ENCODE results near the gene PCYOX1L. TPM values are rescaled to one million over a fixed set of nuclear protein-coding genes. Genes with fewer than 3 reads are reported as not detected.

PCYOX1L gene
- total RNA-seq, 1 experiment from 2014 or later = 8.3 TPM

DNA sequence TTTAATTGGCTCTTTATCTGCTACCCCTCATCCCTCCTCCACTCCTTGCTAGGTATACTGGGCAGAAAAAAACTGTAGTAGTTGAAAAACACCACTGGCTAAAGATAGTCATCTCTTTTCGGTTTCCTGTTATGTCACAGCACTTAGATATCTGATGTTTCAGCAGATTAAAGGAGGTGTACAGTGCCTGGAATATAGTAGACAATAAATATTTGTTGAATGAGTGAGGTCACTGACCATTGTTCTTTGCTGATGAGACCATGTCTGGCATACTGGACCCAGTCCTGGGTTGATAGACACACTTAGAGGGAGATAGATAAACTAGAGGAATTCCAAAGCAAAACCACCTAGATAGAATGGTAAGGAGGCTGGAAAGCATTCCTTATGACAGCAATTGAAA lies 9.3 kb upstream of the PCYOX1L start:
- H3K79me2 ChIP-seq (ENCODE audit: low read depth) = peaks cover 55% of the 10 kb centered on the region
- no peaks in the 10 kb centered on the region for H3K27me3 ChIP-seq (ENCODE audit: insufficient read depth, low read depth)
- no peaks in the 10 kb centered on the region for H3K9me2 ChIP-seq (ENCODE audit: insufficient read depth)
- H3F3A ChIP-seq (ENCODE audit: insufficient read depth, low read depth) = peaks cover 37% of the 10 kb centered on the region
- H3K4me3 ChIP-seq = no peak overlapping the region
- H3K9me3 ChIP-seq (ENCODE audit: insufficient read depth, low read depth) = no peaks in the 10 kb centered on the region
- no peak overlapping the region for H3K4me2 ChIP-seq
- intact Hi-C loops (cut with micrococcal nuclease; ENCODE audit: unreplicated experiment) = loop anchor here (5.0 kb wide), 1 partner anchor 221 kb away; no protein-coding TSS in a partner anchor
- H3K36me3 ChIP-seq (ENCODE audit: low read depth) = peaks cover 60% of the 10 kb centered on the region
- no peak overlapping the region for H2AFZ ChIP-seq
- TF ChIP-seq, protein P1, sequence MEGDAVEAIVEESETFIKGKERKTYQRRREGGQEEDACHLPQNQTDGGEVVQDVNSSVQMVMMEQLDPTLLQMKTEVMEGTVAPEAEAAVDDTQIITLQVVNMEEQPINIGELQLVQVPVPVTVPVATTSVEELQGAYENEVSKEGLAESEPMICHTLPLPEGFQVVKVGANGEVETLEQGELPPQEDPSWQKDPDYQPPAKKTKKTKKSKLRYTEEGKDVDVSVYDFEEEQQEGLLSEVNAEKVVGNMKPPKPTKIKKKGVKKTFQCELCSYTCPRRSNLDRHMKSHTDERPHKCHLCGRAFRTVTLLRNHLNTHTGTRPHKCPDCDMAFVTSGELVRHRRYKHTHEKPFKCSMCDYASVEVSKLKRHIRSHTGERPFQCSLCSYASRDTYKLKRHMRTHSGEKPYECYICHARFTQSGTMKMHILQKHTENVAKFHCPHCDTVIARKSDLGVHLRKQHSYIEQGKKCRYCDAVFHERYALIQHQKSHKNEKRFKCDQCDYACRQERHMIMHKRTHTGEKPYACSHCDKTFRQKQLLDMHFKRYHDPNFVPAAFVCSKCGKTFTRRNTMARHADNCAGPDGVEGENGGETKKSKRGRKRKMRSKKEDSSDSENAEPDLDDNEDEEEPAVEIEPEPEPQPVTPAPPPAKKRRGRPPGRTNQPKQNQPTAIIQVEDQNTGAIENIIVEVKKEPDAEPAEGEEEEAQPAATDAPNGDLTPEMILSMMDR (conservative IDR thresholded peaks at IDR 0.05) = no peak
- TF ChIP-seq EZH2 (IDR thresholded peaks at IDR 0.05; ENCODE audit: low read depth) = no peak
- peaks cover 34% of the 10 kb centered on the region for H4K20me1 ChIP-seq (ENCODE audit: insufficient read depth)
- no peak for DNase-seq
- H3K27ac ChIP-seq = no peak overlapping the region
- ChIA-PET CTCF (no interaction called here), POLR2A (ENCODE audit: unreplicated experiment) (no interaction called here)
- H3K4me1 ChIP-seq (replicated peaks; ENCODE audit: insufficient read depth) = peaks cover 16% of the 10 kb centered on the region
- BruUV-seq (replicated peaks) = no TSS peak

DNA sequence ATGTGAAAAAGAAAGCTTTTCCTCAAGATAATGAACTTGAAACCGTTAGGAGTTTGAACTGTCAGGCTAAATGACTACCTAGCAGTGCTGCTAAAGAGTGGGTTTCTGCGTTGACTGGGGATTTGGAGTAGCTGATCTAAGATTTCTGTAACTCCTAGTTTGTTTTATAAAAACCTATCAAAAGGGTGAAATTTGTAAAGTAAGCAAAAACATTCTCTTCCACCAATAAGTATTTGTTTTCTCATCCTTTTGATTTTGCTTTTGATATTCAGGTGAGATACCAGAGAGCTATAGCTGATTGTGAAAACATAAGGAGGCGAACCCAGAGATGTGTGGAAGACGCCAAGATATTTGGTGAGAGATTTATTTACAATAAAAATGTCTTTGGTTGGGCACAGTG lies 8.5 kb upstream of the PCYOX1L start:
- TF ChIP-seq EZH2 (IDR thresholded peaks at IDR 0.05; ENCODE audit: low read depth) = no peak
- TF ChIP-seq, protein P1 (conservative IDR thresholded peaks at IDR 0.05) = no peak
- no peak for DNase-seq
- no TSS peak for BruUV-seq (replicated peaks)
- H4K20me1 ChIP-seq (ENCODE audit: insufficient read depth) = peaks cover 38% of the 10 kb centered on the region
- H3K27me3 ChIP-seq (ENCODE audit: insufficient read depth, low read depth) = no peaks in the 10 kb centered on the region
- no peak overlapping the region for H3K4me2 ChIP-seq
- H3K9me3 ChIP-seq (ENCODE audit: insufficient read depth, low read depth) = no peaks in the 10 kb centered on the region
- H3K4me3 ChIP-seq = no peak overlapping the region
- H3K79me2 ChIP-seq (ENCODE audit: low read depth) = peaks cover 55% of the 10 kb centered on the region
- ChIA-PET CTCF (no interaction called here), POLR2A (ENCODE audit: unreplicated experiment) (no interaction called here)
- H3K36me3 ChIP-seq (ENCODE audit: low read depth) = peaks cover 60% of the 10 kb centered on the region
- intact Hi-C loops (cut with micrococcal nuclease; ENCODE audit: unreplicated experiment) = loop anchor here (5.0 kb wide), 1 partner anchor 222 kb away; no protein-coding TSS in a partner anchor
- no peaks in the 10 kb centered on the region for H3K9me2 ChIP-seq (ENCODE audit: insufficient read depth)
- H2AFZ ChIP-seq = no peak overlapping the region
- H3F3A ChIP-seq (ENCODE audit: insufficient read depth, low read depth) = peaks cover 38% of the 10 kb centered on the region
- no peak overlapping the region for H3K27ac ChIP-seq
- H3K4me1 ChIP-seq (replicated peaks; ENCODE audit: insufficient read depth) = peaks cover 10% of the 10 kb centered on the region

DNA sequence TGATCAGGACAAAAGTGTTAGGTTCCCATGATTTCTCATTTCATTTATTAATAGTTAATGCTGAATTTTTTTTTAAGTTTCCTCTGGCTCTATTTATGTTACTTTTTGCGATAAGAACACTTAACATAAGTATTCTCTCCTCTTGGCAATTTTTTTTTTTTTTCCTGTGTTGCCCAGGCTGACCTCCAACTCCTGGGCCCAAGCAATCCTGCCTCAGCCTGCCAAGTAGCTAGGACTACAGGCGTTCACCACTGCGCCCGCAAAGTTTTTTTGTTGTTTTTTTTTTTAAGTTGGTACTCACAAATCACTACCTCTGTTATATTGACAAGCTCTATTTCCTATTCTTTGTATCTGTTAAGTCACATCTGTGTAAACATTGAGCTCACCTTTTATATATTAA lies 5.7 kb upstream of the PCYOX1L start:
- BruUV-seq (replicated peaks) = no TSS peak

More for the DNA sequence above, 5.7 kb upstream of the PCYOX1L start:
- no peak overlapping the region for H3K4me2 ChIP-seq
- CTCF ChIA-PET = no interaction called here
- no peak for TF ChIP-seq EZH2 (IDR thresholded peaks at IDR 0.05; ENCODE audit: low read depth)
- TF ChIP-seq, protein P1 (conservative IDR thresholded peaks at IDR 0.05) = no peak
- H3K79me2 ChIP-seq (ENCODE audit: low read depth) = peaks cover 39% of the 10 kb centered on the region
- no peaks in the 10 kb centered on the region for H3K9me3 ChIP-seq (ENCODE audit: insufficient read depth, low read depth)
- POLR2A ChIA-PET (ENCODE audit: unreplicated experiment) = interaction anchor here (0.6 kb wide), 1 partner anchor 80 kb away, joined by 7 read pairs; no protein-coding TSS in a partner anchor
- H3K36me3 ChIP-seq (ENCODE audit: low read depth) = peaks cover 56% of the 10 kb centered on the region
- H2AFZ ChIP-seq = no peak overlapping the region
- DNase-seq = no peak
- no peaks in the 10 kb centered on the region for H3K27me3 ChIP-seq (ENCODE audit: insufficient read depth, low read depth)
- intact Hi-C loops (cut with micrococcal nuclease; ENCODE audit: unreplicated experiment) = no loop called here
- no peak overlapping the region for H3K4me3 ChIP-seq
- peaks cover 37% of the 10 kb centered on the region for H4K20me1 ChIP-seq (ENCODE audit: insufficient read depth)
- H3K27ac ChIP-seq = no peak overlapping the region
- no peaks in the 10 kb centered on the region for H3K9me2 ChIP-seq (ENCODE audit: insufficient read depth)
- peaks cover 55% of the 10 kb centered on the region for H3F3A ChIP-seq (ENCODE audit: insufficient read depth, low read depth)
- peaks cover 7% of the 10 kb centered on the region for H3K4me1 ChIP-seq (replicated peaks; ENCODE audit: insufficient read depth)

Measured in PC-9 (cell line).